Measurements from ENCODE around the gene SNPH.

DNA sequence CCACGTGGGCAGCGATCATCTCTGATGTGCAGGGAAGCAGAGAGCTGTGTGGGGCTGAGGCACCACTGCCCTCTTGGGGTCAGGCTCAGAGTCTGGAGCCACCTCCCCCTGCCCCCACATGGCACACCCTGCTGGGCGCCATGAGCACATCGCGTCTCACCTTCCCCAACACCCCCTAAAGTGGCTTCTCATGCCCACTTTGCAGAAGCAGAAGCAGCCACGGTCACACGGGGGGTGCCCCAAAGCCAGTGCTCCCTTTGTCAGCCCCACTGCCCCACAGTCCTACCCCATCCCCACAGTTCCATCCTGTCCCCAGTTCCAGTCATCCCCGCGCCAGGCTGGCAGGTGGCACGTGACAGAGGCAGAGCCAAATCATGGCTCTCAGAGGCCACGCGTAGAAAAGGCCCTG, 43.3 kb downstream of the SNPH start:
- no peak for TF ChIP-seq EP300 (IDR thresholded peaks at IDR 0.05)
- TF ChIP-seq, protein P1, sequence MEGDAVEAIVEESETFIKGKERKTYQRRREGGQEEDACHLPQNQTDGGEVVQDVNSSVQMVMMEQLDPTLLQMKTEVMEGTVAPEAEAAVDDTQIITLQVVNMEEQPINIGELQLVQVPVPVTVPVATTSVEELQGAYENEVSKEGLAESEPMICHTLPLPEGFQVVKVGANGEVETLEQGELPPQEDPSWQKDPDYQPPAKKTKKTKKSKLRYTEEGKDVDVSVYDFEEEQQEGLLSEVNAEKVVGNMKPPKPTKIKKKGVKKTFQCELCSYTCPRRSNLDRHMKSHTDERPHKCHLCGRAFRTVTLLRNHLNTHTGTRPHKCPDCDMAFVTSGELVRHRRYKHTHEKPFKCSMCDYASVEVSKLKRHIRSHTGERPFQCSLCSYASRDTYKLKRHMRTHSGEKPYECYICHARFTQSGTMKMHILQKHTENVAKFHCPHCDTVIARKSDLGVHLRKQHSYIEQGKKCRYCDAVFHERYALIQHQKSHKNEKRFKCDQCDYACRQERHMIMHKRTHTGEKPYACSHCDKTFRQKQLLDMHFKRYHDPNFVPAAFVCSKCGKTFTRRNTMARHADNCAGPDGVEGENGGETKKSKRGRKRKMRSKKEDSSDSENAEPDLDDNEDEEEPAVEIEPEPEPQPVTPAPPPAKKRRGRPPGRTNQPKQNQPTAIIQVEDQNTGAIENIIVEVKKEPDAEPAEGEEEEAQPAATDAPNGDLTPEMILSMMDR (IDR thresholded peaks at IDR 0.05) = no peak
- no peak for TF ChIP-seq POLR2AphosphoS5 (IDR thresholded peaks at IDR 0.05)
